Stimulated activated naive CD8-positive, alpha-beta T cell treated with anti-CD3 and anti-CD28 coated beads, Interleukin-15, amount 100 ng/mL, for 72 hours (primary cell): Measurements from ENCODE around the gene SLC9A2.

Experiments used
- ATAC-seq: fragments of 150-1000 bp; cut with Tn5 transposase; 2 replicates; pipeline ENCODE4 v1.10.0; 2021; ENCODE audit warnings: mild to moderate bottlenecking, moderate library complexity
- DNase-seq, 2 donors: peaks; one replicate each; pipeline ENCODE4 v3.0.0; 2021 to 2022
- H3K27ac Mint-ChIP-seq, 2 donors: one replicate each; pipeline ENCODE4 v1.8.0; 2022; ENCODE audit warnings: mild to moderate bottlenecking in 2 of 2, mixed read lengths in 2 of 2, moderate library complexity in 2 of 2
- H3K27me3 Mint-ChIP-seq: one replicate; pipeline ENCODE4 v1.8.0; 2022; ENCODE audit warnings: mixed read lengths
- H3K4me1 Mint-ChIP-seq: one replicate; pipeline ENCODE4 v1.8.0; 2022; ENCODE audit warnings: mild to moderate bottlenecking, mixed read lengths
- H3K4me3 Mint-ChIP-seq, 2 donors: one replicate each; pipeline ENCODE4 v1.8.0; 2022; ENCODE audit warnings: mild to moderate bottlenecking in 2 of 2, mixed read lengths in 2 of 2, moderate library complexity in 1 of 2
- H3K9me3 Mint-ChIP-seq, 2 donors: one replicate each; pipeline ENCODE4 v1.8.0; 2022; ENCODE audit warnings: mixed read lengths in 2 of 2

Gene SLC9A2

GRCh38 chr2:102639429-102639828 is 20.1 kb downstream of the SLC9A2 start:
- H3K27ac Mint-ChIP-seq = no peak overlapping the region
- no peaks in the 10 kb centered on the region for H3K9me3 Mint-ChIP-seq
- ATAC-seq (no peak), DNase-seq (no peak)
- H3K27me3 Mint-ChIP-seq = peaks cover 15% of the 10 kb centered on the region
- no peaks in the 10 kb centered on the region for H3K4me1 Mint-ChIP-seq
- H3K4me3 Mint-ChIP-seq = no peak overlapping the region

GRCh38 chr2:102652126-102652525 is 32.8 kb downstream of the SLC9A2 start:
- no peak overlapping the region for H3K4me3 Mint-ChIP-seq
- H3K27me3 Mint-ChIP-seq = peaks cover 42% of the 10 kb centered on the region
- DNase-seq (no peak), ATAC-seq (no peak)
- H3K27ac Mint-ChIP-seq = no peak overlapping the region
- no peaks in the 10 kb centered on the region for H3K4me1 Mint-ChIP-seq
- H3K9me3 Mint-ChIP-seq = peaks cover 0 to 7% of the 10 kb centered on the region in 2 donors

- Mint-ChIP-seq H3K9me3 (no peaks in the 10 kb centered on the region), H3K4me1 (peaks cover 26% of the 10 kb centered on the region), H3K27me3 (peaks cover 19% of the 10 kb centered on the region), H3K27ac (peak overlapping the region in 1 of 2 donors; percentile 55), H3K4me3 (peak overlapping the region in 1 of 2 donors; percentile 4)
- DNase-seq = peak; percentile 17 to 66
- peak; percentile 99 for ATAC-seq
Observed at GRCh38 chr2:102657770-102658169, 38.4 kb downstream of the SLC9A2 start.

GRCh38 chr2:102660070-102660469 is 40.7 kb downstream of the SLC9A2 start:
- H3K4me1 Mint-ChIP-seq = peaks cover 48% of the 10 kb centered on the region
- DNase-seq (no peak), ATAC-seq (no peak)
- no peak overlapping the region for H3K27ac Mint-ChIP-seq
- no peak overlapping the region for H3K4me3 Mint-ChIP-seq
- peaks cover 8% of the 10 kb centered on the region for H3K27me3 Mint-ChIP-seq
- H3K9me3 Mint-ChIP-seq = no peaks in the 10 kb centered on the region

- ATAC-seq (no peak), DNase-seq (no peak)
- H3K27me3 Mint-ChIP-seq = peaks cover 8% of the 10 kb centered on the region
- peaks cover 48% of the 10 kb centered on the region for H3K4me1 Mint-ChIP-seq
- H3K27ac Mint-ChIP-seq = no peak overlapping the region
- no peak overlapping the region for H3K4me3 Mint-ChIP-seq
- no peaks in the 10 kb centered on the region for H3K9me3 Mint-ChIP-seq
Observed at GRCh38 chr2:102660574-102660973, 41.2 kb downstream of the SLC9A2 start.

GRCh38 chr2:102661846-102662245 is 42.5 kb downstream of the SLC9A2 start:
- H3K4me1 Mint-ChIP-seq = peaks cover 49% of the 10 kb centered on the region
- no peaks in the 10 kb centered on the region for H3K9me3 Mint-ChIP-seq
- DNase-seq (no peak), ATAC-seq (no peak)
- no peak overlapping the region for H3K27ac Mint-ChIP-seq
- H3K4me3 Mint-ChIP-seq = no peak overlapping the region
- H3K27me3 Mint-ChIP-seq = peaks cover 8% of the 10 kb centered on the region

- no peaks in the 10 kb centered on the region for H3K9me3 Mint-ChIP-seq
- peak overlapping the region; percentile 7 to 33 for H3K4me3 Mint-ChIP-seq
- peak overlapping the region in 1 of 2 donors; percentile 85 for H3K27ac Mint-ChIP-seq
- DNase-seq (no peak), ATAC-seq (no peak)
- peaks cover 8% of the 10 kb centered on the region for H3K27me3 Mint-ChIP-seq
- H3K4me1 Mint-ChIP-seq = peaks cover 51% of the 10 kb centered on the region
Observed at GRCh38 chr2:102662833-102663232, 43.5 kb downstream of the SLC9A2 start.

- no peaks in the 10 kb centered on the region for H3K9me3 Mint-ChIP-seq
- peaks cover 46% of the 10 kb centered on the region for H3K4me1 Mint-ChIP-seq
- no peak for DNase-seq
- no peak for ATAC-seq
- peak overlapping the region in 1 of 2 donors; percentile 63 for H3K27ac Mint-ChIP-seq
- peaks cover 8% of the 10 kb centered on the region for H3K27me3 Mint-ChIP-seq
- H3K4me3 Mint-ChIP-seq = no peak overlapping the region
Observed at GRCh38 chr2:102663381-102663780, 44.0 kb downstream of the SLC9A2 start.

- Mint-ChIP-seq H3K27me3 (peaks cover 8% of the 10 kb centered on the region), H3K4me3 (no peak overlapping the region), H3K27ac (no peak overlapping the region), H3K4me1 (peaks cover 39% of the 10 kb centered on the region), H3K9me3 (no peaks in the 10 kb centered on the region)
- DNase-seq (peak; percentile 25 to 47), ATAC-seq (peak; percentile 97)
Observed at GRCh38 chr2:102664471-102664909, 45.1 kb downstream of the SLC9A2 start.

- DNase-seq (no peak), ATAC-seq (no peak)
- Mint-ChIP-seq H3K4me1 (peaks cover 37% of the 10 kb centered on the region), H3K27me3 (peaks cover 7% of the 10 kb centered on the region), H3K27ac (peak overlapping the region in 1 of 2 donors; percentile 78), H3K9me3 (no peaks in the 10 kb centered on the region), H3K4me3 (no peak overlapping the region)
Observed at GRCh38 chr2:102667072-102667471, 47.7 kb downstream of the SLC9A2 start.

GRCh38 chr2:102668171-102668570 is 48.8 kb downstream of the SLC9A2 start:
- peaks cover 31% of the 10 kb centered on the region for H3K4me1 Mint-ChIP-seq
- peaks cover 7% of the 10 kb centered on the region for H3K27me3 Mint-ChIP-seq
- no peaks in the 10 kb centered on the region for H3K9me3 Mint-ChIP-seq
- H3K27ac Mint-ChIP-seq = no peak overlapping the region
- H3K4me3 Mint-ChIP-seq = no peak overlapping the region
- ATAC-seq (no peak), DNase-seq (no peak)

GRCh38 chr2:102669401-102669800 is 50.0 kb downstream of the SLC9A2 start:
- no peak overlapping the region for H3K27ac Mint-ChIP-seq
- peaks cover 19% of the 10 kb centered on the region for H3K4me1 Mint-ChIP-seq
- no peak overlapping the region for H3K4me3 Mint-ChIP-seq
- DNase-seq (no peak), ATAC-seq (no peak)
- H3K27me3 Mint-ChIP-seq = peaks cover 7% of the 10 kb centered on the region
- no peaks in the 10 kb centered on the region for H3K9me3 Mint-ChIP-seq

- Mint-ChIP-seq H3K27ac (no peak overlapping the region), H3K9me3 (no peaks in the 10 kb centered on the region), H3K27me3 (peaks cover 7% of the 10 kb centered on the region)
Observed at GRCh38 chr2:102672107-102672776, 52.9 kb downstream of the SLC9A2 start.

GRCh38 chr2:102674370-102674769 is 55.0 kb downstream of the SLC9A2 start:
- Mint-ChIP-seq H3K27ac (no peak overlapping the region), H3K9me3 (no peaks in the 10 kb centered on the region), H3K4me1 (peaks cover 5% of the 10 kb centered on the region), H3K4me3 (no peak overlapping the region), H3K27me3 (peaks cover 7% of the 10 kb centered on the region)
- ATAC-seq = no peak
- no peak for DNase-seq

More at GRCh38 chr2:102672107-102672776, 52.9 kb downstream of the SLC9A2 start:
- H3K4me1 Mint-ChIP-seq = peaks cover 8% of the 10 kb centered on the region
- H3K4me3 Mint-ChIP-seq = no peak overlapping the region
- ATAC-seq (no peak), DNase-seq (no peak)

- no peaks in the 10 kb centered on the region for H3K9me3 Mint-ChIP-seq
Observed at GRCh38 chr2:102674836-102675235, 55.5 kb downstream of the SLC9A2 start.

GRCh38 chr2:102677244-102678215 is 58.2 kb downstream of the SLC9A2 start:
- Mint-ChIP-seq H3K4me1 (peaks cover under 1% of the 10 kb centered on the region), H3K27ac (no peak overlapping the region)

More at GRCh38 chr2:102674836-102675235, 55.5 kb downstream of the SLC9A2 start:
- ATAC-seq = no peak
- H3K27me3 Mint-ChIP-seq = peaks cover 7% of the 10 kb centered on the region
- DNase-seq = no peak
- H3K27ac Mint-ChIP-seq = no peak overlapping the region
- H3K4me3 Mint-ChIP-seq = no peak overlapping the region
- peaks cover 5% of the 10 kb centered on the region for H3K4me1 Mint-ChIP-seq

More at GRCh38 chr2:102677244-102678215, 58.2 kb downstream of the SLC9A2 start:
- no peak overlapping the region for H3K4me3 Mint-ChIP-seq
- no peak for DNase-seq
- peaks cover 1% of the 10 kb centered on the region for H3K27me3 Mint-ChIP-seq
- no peaks in the 10 kb centered on the region for H3K9me3 Mint-ChIP-seq
- ATAC-seq = no peak
